GM19395 (cell line): ENCODE data around the gene RIPOR3.
"Not testable (repeated sequence)": the region's sequence is repeated elsewhere in the genome, so short reads cannot be mapped to it uniquely, and the experiment has no call there.

ENCODE experiments used
- ATAC-seq: cut with Tn5 transposase; IDR thresholded peaks from one replicate; pipeline ENCODE4 v1.9.1; 2021; ENCODE audit warnings: mild to moderate bottlenecking, moderate library complexity; ENCODE audit not compliant: unreplicated experiment

RIPOR3 gene

GRCh38 chr20:50635014-50635557 is 56.3 kb downstream of the RIPOR3 start:
- ATAC-seq, result no peak

GRCh38 chr20:50634191-50634590 is 57.2 kb downstream of the RIPOR3 start:
- ATAC-seq, result no peak

GRCh38 chr20:50633361-50633760 is 58.0 kb downstream of the RIPOR3 start:
- ATAC-seq, result no peak

GRCh38 chr20:50632701-50633100 is 58.6 kb downstream of the RIPOR3 start:
- no peak for ATAC-seq

GRCh38 chr20:50632236-50632635 is 59.1 kb downstream of the RIPOR3 start:
- ATAC-seq, result no peak

GRCh38 chr20:50630578-50631263 is 60.6 kb downstream of the RIPOR3 start:
- ATAC-seq, result no peak

- no peak for ATAC-seq
Measured at GRCh38 chr20:50629670-50630045, 61.7 kb downstream of the RIPOR3 start.

GRCh38 chr20:50628853-50629669 is 62.3 kb downstream of the RIPOR3 start:
- ATAC-seq, result no peak

- ATAC-seq, result no peak
Measured at GRCh38 chr20:50628332-50628731, 63.0 kb downstream of the RIPOR3 start.

GRCh38 chr20:50627747-50628146 is 63.6 kb downstream of the RIPOR3 start:
- ATAC-seq, result no peak

GRCh38 chr20:50625986-50626677 is 65.2 kb downstream of the RIPOR3 start:
- ATAC-seq, result no peak

GRCh38 chr20:50624351-50625016 is 66.9 kb downstream of the RIPOR3 start:
- no peak for ATAC-seq

- ATAC-seq, result no peak
Measured at GRCh38 chr20:50621068-50621665, 70.2 kb downstream of the RIPOR3 start.

- not testable (repeated sequence) for ATAC-seq
Measured at GRCh38 chr20:50620459-50620858, 70.9 kb downstream of the RIPOR3 start.

GRCh38 chr20:50618537-50618936 is 72.8 kb downstream of the RIPOR3 start:
- ATAC-seq, result no peak

- no peak for ATAC-seq
Measured at GRCh38 chr20:50617022-50617421, 74.3 kb downstream of the RIPOR3 start.

- no peak for ATAC-seq
Measured at GRCh38 chr20:50615407-50615806, 75.9 kb downstream of the RIPOR3 start.

- no peak for ATAC-seq
Measured at GRCh38 chr20:50613438-50614169, 77.7 kb downstream of the RIPOR3 start.

- ATAC-seq, result no peak
Measured at GRCh38 chr20:50611128-50611810, 80.1 kb downstream of the RIPOR3 start.
